Activated T-cell treated with anti-CD3 and anti-CD28 coated beads, Interleukin-2, amount 50 U/mL, for 72 hours (primary cell): Measurements from ENCODE around the gene B3GAT1. TPM values are rescaled to one million over a fixed set of nuclear protein-coding genes. Genes with fewer than 3 reads are reported as not detected.

Experiments used
- ATAC-seq, 2 donors: fragments of 150-1000 bp; cut with Tn5 transposase; replicated peaks in 1 of 2; 2 replicates each; pipeline ENCODE4 v1.10.0; 2021; ENCODE audit warnings: moderate library complexity in 2 of 2, mild to moderate bottlenecking in 1 of 2
- DNase-seq, 2 donors: peaks; one replicate each; pipeline ENCODE4 v3.0.0; 2021 to 2022; ENCODE audit warnings: mixed read lengths in 1 of 2
- H3K27ac Mint-ChIP-seq: one replicate; pipeline ENCODE4 v1.8.0; 2022; ENCODE audit warnings: mild to moderate bottlenecking, moderate library complexity, mixed read lengths
- H3K27me3 Mint-ChIP-seq: one replicate; pipeline ENCODE4 v1.8.0; 2022; ENCODE audit warnings: low read depth, mixed read lengths
- H3K36me3 Mint-ChIP-seq, 2 donors: one replicate each; pipeline ENCODE4 v1.8.0; 2022; ENCODE audit warnings: mixed read lengths in 2 of 2, mild to moderate bottlenecking in 1 of 2; ENCODE audit not compliant: insufficient read depth in 2 of 2
- H3K4me1 Mint-ChIP-seq: one replicate; pipeline ENCODE4 v1.8.0; 2022; ENCODE audit warnings: low read depth, mixed read lengths
- H3K4me3 Mint-ChIP-seq, 2 donors: one replicate each; pipeline ENCODE4 v1.8.0; 2022; ENCODE audit warnings: mild to moderate bottlenecking in 2 of 2, mixed read lengths in 2 of 2, moderate library complexity in 2 of 2
- H3K9me3 Mint-ChIP-seq, 2 donors: one replicate each; pipeline ENCODE4 v1.8.0; 2022; ENCODE audit warnings: mixed read lengths in 2 of 2
- total RNA-seq, 2 donors: library from RNA; stranded (reverse); gene quantifications; one replicate each; pipeline ENCODE4 v1.2.3, GENCODE V29; 2022

The B3GAT1 gene
- total RNA-seq, 2 donors from 2014 or later = 0.05 to 0.42 TPM

DNA sequence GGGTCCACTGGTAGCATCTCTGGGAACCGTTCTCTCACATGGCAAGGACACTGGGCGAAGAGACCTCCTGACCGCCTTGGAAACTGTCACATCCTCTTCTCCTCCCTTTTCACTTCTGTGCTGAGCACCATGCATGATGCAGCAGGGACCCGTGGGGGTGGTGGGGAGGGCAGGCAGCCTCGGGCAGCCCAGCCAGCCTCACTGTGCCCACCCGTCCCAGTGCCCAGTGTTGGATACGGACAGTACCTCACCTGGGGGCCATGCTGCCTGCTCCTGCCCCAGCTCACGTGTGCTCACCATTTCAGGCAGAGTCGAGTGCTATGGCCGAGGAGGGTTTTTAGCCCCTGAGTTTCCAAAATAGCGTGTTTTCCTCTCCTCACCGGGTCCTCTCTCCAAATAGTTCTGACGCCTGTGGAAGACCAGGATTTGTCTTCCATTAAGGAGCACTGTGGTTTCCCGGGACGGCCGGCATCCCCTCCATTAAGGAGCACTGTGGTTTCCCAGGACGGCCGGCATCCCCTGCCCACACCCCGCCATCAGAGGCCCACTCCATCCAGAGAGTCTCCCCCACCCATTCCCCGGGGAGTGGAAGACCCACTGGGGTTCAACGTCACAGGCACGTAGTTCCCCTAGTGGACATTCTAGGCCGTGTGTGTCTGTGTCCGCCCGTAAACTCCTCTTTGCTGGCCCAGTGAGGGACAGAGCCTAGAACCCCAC lies 22.4 kb downstream of the B3GAT1 start:
- no peak overlapping the region for H3K27ac Mint-ChIP-seq
- ATAC-seq = no peak
- no peaks in the 10 kb centered on the region for H3K36me3 Mint-ChIP-seq
- no peaks in the 10 kb centered on the region for H3K9me3 Mint-ChIP-seq
- H3K4me3 Mint-ChIP-seq = no peak overlapping the region
- H3K27me3 Mint-ChIP-seq = peaks cover 19% of the 10 kb centered on the region
- H3K4me1 Mint-ChIP-seq = peaks cover 17% of the 10 kb centered on the region
- no peak for DNase-seq

DNA sequence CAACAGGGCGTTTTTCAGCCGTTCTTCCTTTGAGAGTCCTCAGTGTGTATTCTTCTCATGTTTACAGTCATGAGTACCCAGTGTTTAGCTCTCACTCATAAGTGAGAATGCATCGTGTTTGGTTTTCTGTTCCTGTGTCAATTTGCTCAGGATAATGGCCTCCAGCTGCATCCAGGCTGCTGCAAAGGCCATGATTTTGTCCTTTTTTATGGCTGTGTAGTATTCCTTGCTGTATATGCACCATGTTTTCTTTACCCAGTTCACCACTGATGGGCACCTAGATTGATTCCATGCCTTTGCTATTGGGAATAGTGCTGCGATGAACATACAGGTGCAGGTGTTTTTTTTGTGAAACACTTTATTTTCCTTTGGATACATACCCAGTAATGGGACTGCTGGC lies 23.5 kb downstream of the B3GAT1 start:
- ATAC-seq (no peak), DNase-seq (no peak)
- Mint-ChIP-seq H3K9me3 (no peaks in the 10 kb centered on the region), H3K4me1 (peaks cover 17% of the 10 kb centered on the region), H3K36me3 (no peaks in the 10 kb centered on the region), H3K4me3 (no peak overlapping the region), H3K27me3 (peaks cover 19% of the 10 kb centered on the region), H3K27ac (no peak overlapping the region)

DNA sequence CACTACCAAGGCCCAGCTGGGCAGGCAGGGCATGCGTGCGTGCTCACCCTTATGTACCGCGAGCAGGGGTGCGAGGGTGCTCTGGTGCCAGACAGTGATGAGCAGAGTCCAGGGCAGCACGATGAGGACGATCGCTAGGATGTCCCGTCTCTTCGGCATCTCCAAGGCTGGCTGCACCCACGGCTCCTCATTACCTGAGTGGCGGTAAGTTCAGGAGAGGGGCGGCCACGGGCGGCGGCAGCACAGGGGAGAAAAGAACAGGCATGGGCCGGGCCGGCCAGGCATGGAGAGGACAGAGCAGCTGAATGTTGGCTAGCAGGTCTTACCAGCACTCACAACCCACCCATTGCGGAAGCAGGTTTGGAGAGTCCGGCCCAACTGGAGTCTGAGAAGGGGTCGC lies 24.5 kb downstream of the B3GAT1 start:
- H3K4me1 Mint-ChIP-seq = peaks cover 17% of the 10 kb centered on the region
- DNase-seq (no peak), ATAC-seq (no peak)
- H3K36me3 Mint-ChIP-seq = no peaks in the 10 kb centered on the region
- H3K27ac Mint-ChIP-seq = no peak overlapping the region
- peaks cover 19% of the 10 kb centered on the region for H3K27me3 Mint-ChIP-seq
- H3K9me3 Mint-ChIP-seq = no peaks in the 10 kb centered on the region
- H3K4me3 Mint-ChIP-seq = no peak overlapping the region

DNA sequence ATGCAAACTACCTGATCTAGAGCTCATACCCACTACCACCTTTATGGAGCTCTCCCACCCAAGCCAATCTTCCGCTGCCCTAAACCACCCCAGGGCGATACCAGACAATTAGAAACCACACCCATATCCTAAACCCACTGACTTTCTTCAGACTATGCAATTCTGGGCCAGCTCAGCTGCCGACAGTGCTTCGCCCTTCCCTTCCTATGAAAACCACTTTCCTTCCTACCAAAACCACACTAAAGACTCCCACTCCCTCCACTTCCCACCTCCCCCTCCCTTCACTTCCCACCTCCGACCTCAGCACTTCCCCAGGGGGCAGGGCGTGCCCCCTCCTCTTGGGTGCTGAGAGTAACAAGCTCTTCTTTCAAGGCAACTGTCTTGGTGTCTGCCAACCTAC lies 25.1 kb downstream of the B3GAT1 start:
- Mint-ChIP-seq H3K36me3 (no peaks in the 10 kb centered on the region), H3K27me3 (peaks cover 19% of the 10 kb centered on the region), H3K9me3 (no peaks in the 10 kb centered on the region), H3K27ac (no peak overlapping the region), H3K4me3 (no peak overlapping the region), H3K4me1 (peaks cover 17% of the 10 kb centered on the region)
- DNase-seq = no peak
- no peak for ATAC-seq

DNA sequence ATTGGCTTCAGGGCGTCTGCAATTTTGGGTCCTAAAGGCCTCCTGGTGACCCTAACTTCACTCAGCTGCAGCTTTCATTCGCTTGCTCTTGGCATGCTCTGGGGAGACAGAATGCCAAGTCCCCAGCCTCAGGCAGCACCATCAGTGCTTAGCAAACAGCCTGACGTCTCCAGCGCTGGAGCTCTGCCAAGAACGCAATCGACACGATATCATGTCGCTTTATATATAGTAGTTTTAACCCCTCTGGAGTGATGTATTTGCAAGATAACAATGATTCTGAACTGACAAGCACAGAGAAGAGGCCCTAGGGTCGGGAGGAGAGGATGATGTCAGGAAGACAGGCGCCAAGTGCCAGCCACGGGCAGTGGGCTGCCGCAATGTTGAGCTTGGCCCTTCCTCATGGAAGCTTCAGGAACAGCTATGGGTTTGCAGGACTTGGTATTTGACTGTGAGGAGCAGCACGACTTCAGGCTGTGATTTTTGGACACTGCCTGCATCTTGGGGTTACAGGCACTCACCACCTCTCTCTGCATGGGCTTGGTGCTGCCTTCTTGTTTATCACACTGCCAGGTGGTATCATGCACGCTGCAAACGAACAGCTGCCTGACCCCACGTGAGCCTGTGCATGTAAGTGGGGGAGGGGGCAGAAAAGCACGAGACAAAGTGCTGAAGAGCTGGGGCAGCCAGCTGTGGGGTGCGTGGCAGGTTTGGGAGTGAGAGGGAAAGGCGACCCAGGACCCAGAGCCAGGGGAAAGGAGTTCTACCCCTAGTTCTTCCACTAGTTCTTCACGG lies 26.1 kb downstream of the B3GAT1 start:
- no peak for DNase-seq
- no peak for ATAC-seq
- Mint-ChIP-seq H3K27me3 (peaks cover 19% of the 10 kb centered on the region), H3K4me3 (no peak overlapping the region), H3K27ac (no peak overlapping the region), H3K4me1 (peaks cover 17% of the 10 kb centered on the region), H3K36me3 (no peaks in the 10 kb centered on the region), H3K9me3 (no peaks in the 10 kb centered on the region)

DNA sequence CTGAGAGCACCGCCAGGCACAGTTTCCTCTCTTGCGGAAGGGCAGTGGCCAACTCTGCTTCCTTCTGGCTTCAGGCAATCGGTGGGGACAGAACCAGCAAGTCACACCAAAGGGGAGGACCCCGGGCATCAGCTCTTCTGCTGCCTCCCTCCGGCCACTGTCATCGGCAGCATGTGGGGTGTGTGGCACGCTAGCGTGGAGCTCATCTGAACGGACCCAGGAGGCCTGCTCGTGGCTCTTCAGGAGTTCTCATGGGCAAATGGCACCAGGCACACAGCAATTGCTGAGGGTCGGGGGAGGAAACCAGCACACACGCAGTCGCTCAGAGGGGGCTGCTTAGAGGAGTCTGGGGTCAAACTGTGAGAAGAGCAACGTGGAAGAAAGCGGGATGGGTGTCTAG lies 26.9 kb downstream of the B3GAT1 start:
- H3K36me3 Mint-ChIP-seq = no peaks in the 10 kb centered on the region
- H3K4me1 Mint-ChIP-seq = peaks cover 17% of the 10 kb centered on the region
- DNase-seq (no peak), ATAC-seq (no peak)
- no peak overlapping the region for H3K27ac Mint-ChIP-seq
- peaks cover 19% of the 10 kb centered on the region for H3K27me3 Mint-ChIP-seq
- H3K9me3 Mint-ChIP-seq = no peaks in the 10 kb centered on the region
- no peak overlapping the region for H3K4me3 Mint-ChIP-seq

DNA sequence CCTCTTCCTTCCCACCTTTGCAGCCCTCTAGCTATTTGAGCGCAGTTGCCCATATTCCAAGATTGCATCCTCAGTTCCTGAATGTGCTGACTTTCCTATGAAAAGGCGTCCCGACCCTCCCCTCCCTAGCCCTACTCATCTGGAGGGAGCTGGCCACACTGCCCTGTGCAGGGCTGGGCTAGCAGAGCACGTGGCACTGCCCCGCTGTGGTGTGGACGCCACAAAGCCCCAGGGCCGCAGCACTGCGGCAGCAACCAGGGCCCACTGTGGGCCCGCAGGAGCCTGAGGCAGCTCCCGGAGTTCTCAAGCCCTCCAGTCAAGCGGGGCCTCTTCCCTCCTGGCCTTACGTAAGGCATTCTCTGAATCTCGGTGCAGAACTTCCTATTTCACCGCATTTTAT lies 27.6 kb downstream of the B3GAT1 start:
- H3K27me3 Mint-ChIP-seq = peaks cover 19% of the 10 kb centered on the region
- ATAC-seq = no peak
- DNase-seq = no peak
- no peaks in the 10 kb centered on the region for H3K36me3 Mint-ChIP-seq
- no peak overlapping the region for H3K27ac Mint-ChIP-seq
- no peak overlapping the region for H3K4me3 Mint-ChIP-seq
- no peaks in the 10 kb centered on the region for H3K9me3 Mint-ChIP-seq
- H3K4me1 Mint-ChIP-seq = peaks cover 17% of the 10 kb centered on the region

DNA sequence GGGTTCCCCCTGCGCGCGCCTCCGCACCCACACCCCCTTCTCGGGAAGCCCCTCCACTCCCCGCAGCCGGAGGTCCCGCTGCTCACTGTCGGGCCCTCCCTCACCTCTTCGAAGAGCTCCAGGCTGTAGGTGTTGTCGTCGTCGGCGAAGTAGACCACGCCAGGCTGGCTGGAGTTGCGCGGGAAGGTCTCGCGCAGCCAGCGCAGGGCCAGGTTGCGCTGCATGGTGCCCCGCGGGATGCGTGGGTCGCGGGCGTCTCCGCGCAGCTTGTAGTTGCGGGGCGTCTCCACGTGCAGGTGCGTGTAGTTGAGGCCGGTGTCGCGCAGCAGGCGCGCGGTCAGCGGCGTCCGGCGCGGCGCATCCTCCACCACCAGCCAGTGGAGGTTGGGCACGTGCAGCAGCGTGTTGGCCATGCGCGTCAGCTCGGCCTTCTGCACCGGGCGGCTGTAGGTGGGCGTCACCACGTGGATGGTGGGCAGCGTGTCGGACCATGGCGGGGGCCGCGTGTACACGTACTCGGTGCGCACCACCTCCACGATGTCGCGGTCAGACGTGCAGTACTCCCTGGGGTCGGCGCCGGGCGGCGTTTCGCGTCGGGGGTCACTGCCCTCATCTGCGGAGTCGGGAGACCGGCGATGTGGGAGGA lies 28.3 kb downstream of the B3GAT1 start:
- no peak for ATAC-seq
- Mint-ChIP-seq H3K4me3 (no peak overlapping the region), H3K27ac (no peak overlapping the region), H3K27me3 (peaks cover 19% of the 10 kb centered on the region), H3K36me3 (no peaks in the 10 kb centered on the region), H3K4me1 (peaks cover 17% of the 10 kb centered on the region), H3K9me3 (no peaks in the 10 kb centered on the region)
- DNase-seq = no peak

DNA sequence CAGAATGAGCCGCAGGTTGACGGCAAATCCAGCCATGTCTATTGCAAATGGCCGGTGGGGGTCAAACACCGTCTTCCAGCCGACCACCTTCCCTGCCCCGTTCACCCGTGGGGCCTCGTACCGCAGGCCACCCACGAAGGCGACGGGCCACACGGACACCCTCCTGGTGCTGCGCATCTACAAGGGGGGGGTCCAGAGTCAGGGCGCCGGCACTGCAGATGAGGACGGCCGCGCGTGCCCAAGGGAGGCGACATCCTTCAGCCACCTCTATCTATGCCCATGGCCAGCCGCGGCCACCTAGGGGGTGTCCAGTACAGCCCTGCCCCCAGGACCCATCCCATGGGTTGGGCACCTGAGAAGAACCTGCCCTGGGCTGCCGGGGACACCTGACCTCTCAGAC lies 29.2 kb downstream of the B3GAT1 start:
- peaks cover 19% of the 10 kb centered on the region for H3K27me3 Mint-ChIP-seq
- no peaks in the 10 kb centered on the region for H3K9me3 Mint-ChIP-seq
- no peaks in the 10 kb centered on the region for H3K36me3 Mint-ChIP-seq
- H3K27ac Mint-ChIP-seq = no peak overlapping the region
- DNase-seq = no peak
- H3K4me1 Mint-ChIP-seq = peaks cover 17% of the 10 kb centered on the region
- no peak for ATAC-seq
- no peak overlapping the region for H3K4me3 Mint-ChIP-seq

DNA sequence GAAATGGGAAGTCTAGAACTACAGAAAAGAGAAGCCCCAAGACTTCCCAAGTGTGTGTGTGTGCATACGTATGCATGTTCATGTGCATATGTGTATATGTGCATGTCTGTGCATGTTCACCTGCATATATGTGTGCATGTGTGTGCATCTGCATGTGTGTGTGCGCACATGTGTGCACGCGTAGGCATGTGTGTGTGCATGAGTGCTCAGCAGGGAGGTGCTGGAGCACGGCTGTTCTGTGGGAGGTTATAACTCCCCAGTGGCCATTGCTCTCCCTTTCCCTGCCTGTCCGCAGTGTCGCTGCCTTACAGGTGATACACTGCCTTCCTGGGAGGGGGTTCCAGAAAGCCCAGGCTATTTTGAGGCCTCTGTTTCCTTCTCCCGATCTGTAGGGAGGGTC lies 29.8 kb downstream of the B3GAT1 start:
- ATAC-seq = no peak

DNA sequence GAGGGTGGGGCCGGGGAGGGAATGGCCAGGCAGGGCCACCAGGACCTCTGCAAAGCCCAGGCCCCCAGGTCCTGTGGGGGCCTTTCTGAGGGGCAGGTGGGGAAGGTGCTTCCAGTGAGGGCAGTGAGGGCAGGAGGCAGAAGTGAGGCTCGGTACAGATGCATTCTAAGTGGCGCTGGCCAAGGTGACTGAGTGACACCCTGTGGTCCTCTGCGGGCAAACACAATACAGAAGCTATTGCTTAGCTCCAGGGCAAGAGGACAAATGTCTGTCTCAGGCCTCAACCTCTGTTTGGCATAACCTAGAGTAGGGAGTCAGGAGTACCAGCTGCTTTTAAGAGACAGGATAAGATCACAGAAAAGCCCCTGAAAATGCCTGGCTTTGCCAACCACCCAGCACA lies 31.3 kb downstream of the B3GAT1 start:
- DNase-seq (no peak), ATAC-seq (no peak)
- Mint-ChIP-seq H3K27ac (no peak overlapping the region), H3K27me3 (peaks cover 3% of the 10 kb centered on the region), H3K4me1 (peaks cover 2% of the 10 kb centered on the region), H3K9me3 (no peaks in the 10 kb centered on the region), H3K36me3 (no peaks in the 10 kb centered on the region), H3K4me3 (no peak overlapping the region)

More for the DNA sequence above, 29.8 kb downstream of the B3GAT1 start:
- H3K27me3 Mint-ChIP-seq = peaks cover 17% of the 10 kb centered on the region
- H3K36me3 Mint-ChIP-seq = no peaks in the 10 kb centered on the region
- no peak overlapping the region for H3K4me3 Mint-ChIP-seq
- no peak for DNase-seq
- no peaks in the 10 kb centered on the region for H3K9me3 Mint-ChIP-seq
- no peak overlapping the region for H3K27ac Mint-ChIP-seq
- H3K4me1 Mint-ChIP-seq = peaks cover 16% of the 10 kb centered on the region

DNA sequence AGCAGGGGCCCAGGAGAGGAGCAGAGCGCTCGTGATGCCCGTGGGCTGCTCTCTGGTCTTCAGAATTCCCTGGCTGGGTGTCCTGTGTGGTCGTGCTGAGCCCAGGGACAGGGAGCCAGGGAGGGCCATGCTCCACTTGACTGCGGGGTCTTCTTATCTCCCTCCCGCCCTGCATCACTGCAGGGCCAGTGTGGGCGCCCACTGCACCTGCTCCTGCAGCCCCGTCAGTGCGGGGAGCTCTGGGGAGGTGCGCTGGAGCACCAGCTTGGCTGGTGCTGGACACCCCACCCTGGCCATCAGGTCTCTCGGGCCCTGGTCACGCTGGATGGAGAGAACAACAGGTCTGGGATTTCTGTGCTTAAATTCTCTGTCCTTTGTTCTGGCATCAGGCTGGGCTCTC lies 31.8 kb downstream of the B3GAT1 start:
- Mint-ChIP-seq H3K36me3 (no peaks in the 10 kb centered on the region), H3K27me3 (no peaks in the 10 kb centered on the region), H3K4me1 (no peaks in the 10 kb centered on the region), H3K27ac (no peak overlapping the region), H3K9me3 (no peaks in the 10 kb centered on the region), H3K4me3 (no peak overlapping the region)
- no peak for ATAC-seq
- DNase-seq = no peak

DNA sequence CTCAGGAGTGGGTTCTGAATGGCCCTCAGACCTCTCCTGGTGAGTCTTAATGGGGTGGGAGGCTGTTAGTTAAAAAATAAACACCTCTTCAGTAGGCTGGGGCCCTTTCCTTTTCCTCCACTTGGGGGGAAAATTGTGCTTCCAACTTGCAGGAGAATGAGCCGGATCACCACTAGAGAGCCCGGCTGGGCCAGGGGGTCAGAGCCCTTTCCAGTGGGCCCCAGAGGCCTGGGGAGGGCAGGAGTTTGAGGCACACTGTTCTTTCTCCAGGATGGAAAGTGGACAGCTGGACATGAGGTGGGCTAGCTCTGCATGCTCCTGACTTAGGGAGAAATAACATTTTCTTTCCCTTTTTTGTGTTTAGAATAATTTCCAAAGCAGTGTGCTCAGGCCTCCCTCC lies 32.8 kb downstream of the B3GAT1 start:
- ATAC-seq (no peak), DNase-seq (no peak)
- Mint-ChIP-seq H3K4me1 (no peaks in the 10 kb centered on the region), H3K27me3 (no peaks in the 10 kb centered on the region), H3K36me3 (no peaks in the 10 kb centered on the region), H3K27ac (no peak overlapping the region), H3K9me3 (no peaks in the 10 kb centered on the region), H3K4me3 (no peak overlapping the region)
